Fibroblast of pulmonary artery (primary cell): ENCODE measurements around the gene RNF40.

Experiments
- DNase-seq: peaks from one replicate; pipeline ENCODE4 v3.0.0-alpha.2; 2010; ENCODE audit warnings: low read depth
- H3K4me3 ChIP-seq: replicated peaks from 2 replicates; pipeline ENCODE4 v1.5.1; 2011; ENCODE audit warnings: low read depth, mild to moderate bottlenecking, control low read depth, low read length, moderate library complexity
- CTCF ChIP-seq: IDR thresholded peaks from 2 replicates; pipeline ENCODE4 v1.5.1; 2011; ENCODE audit warnings: mild to moderate bottlenecking, control low read depth, low read length, inconsistent platforms; ENCODE audit errors: missing control alignments

Gene RNF40

GRCh38 chr16:30775131-30775391 is 12.9 kb downstream of the RNF40 start:
- peak overlapping the region; percentile 60 for H3K4me3 ChIP-seq
- no peak for TF ChIP-seq CTCF
- DNase-seq = no peak

GRCh38 chr16:30775392-30776188 is 13.5 kb downstream of the RNF40 start:
- H3K4me3 ChIP-seq = peak overlapping the region; percentile 60
- TF ChIP-seq CTCF = no peak
- peak; percentile 81 for DNase-seq

- no peak for TF ChIP-seq CTCF
- H3K4me3 ChIP-seq = no peak overlapping the region
Observed at GRCh38 chr16:30777591-30778297, 15.6 kb downstream of the RNF40 start.

GRCh38 chr16:30778549-30779244 is 16.6 kb downstream of the RNF40 start:
- no peak for DNase-seq
- no peak overlapping the region for H3K4me3 ChIP-seq
- no peak for TF ChIP-seq CTCF

More at GRCh38 chr16:30777591-30778297, 15.6 kb downstream of the RNF40 start:
- DNase-seq = no peak

GRCh38 chr16:30779596-30779995 is 17.5 kb downstream of the RNF40 start:
- no peak for TF ChIP-seq CTCF
- no peak overlapping the region for H3K4me3 ChIP-seq
- DNase-seq = no peak

- no peak for DNase-seq
- no peak for TF ChIP-seq CTCF
- H3K4me3 ChIP-seq = no peak overlapping the region
Observed at GRCh38 chr16:30780021-30780420, 17.9 kb downstream of the RNF40 start.
